Measurements from ENCODE around the gene PALS2. TPM values are rescaled to one million over a fixed set of nuclear protein-coding genes. Genes with fewer than 3 reads are reported as not detected.

The PALS2 gene
- total and polyA plus RNA-seq, 2 of the 13 experiments (the other 11 are each of a cell fraction or from before 2014, with no cell fraction given): 3.1 to 21.9 TPM

DNA sequence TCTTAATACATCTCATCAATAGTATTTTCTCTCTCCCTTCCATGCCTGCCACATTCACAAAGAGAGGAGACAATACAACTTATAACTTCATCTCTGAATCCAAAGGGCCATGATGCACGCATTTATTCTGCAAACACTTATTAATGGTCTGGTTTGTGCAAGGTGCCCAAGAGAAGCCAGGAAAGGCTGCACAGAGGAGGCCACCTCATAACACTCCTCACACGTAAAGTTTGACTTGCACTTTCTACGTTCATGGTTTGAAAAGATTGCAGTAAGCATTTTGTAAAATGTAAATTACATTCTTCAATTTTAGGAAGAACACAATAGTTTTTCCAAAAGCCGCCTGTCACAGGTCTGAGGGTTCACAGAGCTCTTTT lies 1.2 kb upstream of the PALS2 start:
- no TSS peak for BruUV-seq (replicated peaks)
- Histone ChIP-seq H4K20me1 (ENCODE audit: insufficient read depth, low read length) (no peaks in the 10 kb centered on the region; the same call in 1 of the 2 replicates), H3K27ac (ENCODE audit: extremely low read length, insufficient read depth, low read length) (no peak overlapping the region), H3K4me2 (ENCODE audit: low read depth, low read length) (peak overlapping the region; percentile 86; the same call in 1 of the 2 replicates), H3K27me3 (ENCODE audit: control insufficient read depth in 1 of 2, insufficient read depth in 2 of 2, low read length in 2 of 2) (peaks cover 0 to 32% of the 10 kb centered on the region in 2 experiments; a peak in 4 of 5 replicates), H2AFZ (ENCODE audit: low read length) (no peak overlapping the region), H3K79me2 (ENCODE audit: insufficient read depth, low read length) (peaks cover 21% of the 10 kb centered on the region), H3K9ac (ENCODE audit: insufficient read depth, low read depth, low read length) (no peak overlapping the region), H3K36me3 (replicated peaks in 1 of 2; ENCODE audit: control insufficient read depth in 1 of 2, insufficient read depth in 2 of 2, low read length in 2 of 2) (no peaks in the 10 kb centered on the region), H3K4me1 (ENCODE audit: insufficient read depth, low read length) (peaks cover 29% of the 10 kb centered on the region), H3K4me3 (replicated peaks in 1 of 3; ENCODE audit: insufficient read depth in 1 of 3, low read depth in 2 of 3, low read length in 3 of 3) (peak overlapping the region in 1 of 3 experiments; percentile 85; a peak in 1 of 6 replicates), H3K9me3 (ENCODE audit: low read length) (no peaks in the 10 kb centered on the region)
- FAIRE-seq (no peak), ATAC-seq (no peak), DNase-seq (ENCODE audit: low spot score) (no peak)
- 63% methylated on average over 4 of the region's 4 CpGs for WGBS (ENCODE audit: low lambda C conversion rate)
- intact Hi-C loops (cut with micrococcal nuclease; ENCODE audit: unreplicated experiment): no loop called here
- in situ Hi-C loops (cut with HindIII; ENCODE audit: extremely low pct_ligation_motif_present, low pct_unique_long_range_greater_than_20kb): no loop called here
- TF ChIP-seq, protein P1, sequence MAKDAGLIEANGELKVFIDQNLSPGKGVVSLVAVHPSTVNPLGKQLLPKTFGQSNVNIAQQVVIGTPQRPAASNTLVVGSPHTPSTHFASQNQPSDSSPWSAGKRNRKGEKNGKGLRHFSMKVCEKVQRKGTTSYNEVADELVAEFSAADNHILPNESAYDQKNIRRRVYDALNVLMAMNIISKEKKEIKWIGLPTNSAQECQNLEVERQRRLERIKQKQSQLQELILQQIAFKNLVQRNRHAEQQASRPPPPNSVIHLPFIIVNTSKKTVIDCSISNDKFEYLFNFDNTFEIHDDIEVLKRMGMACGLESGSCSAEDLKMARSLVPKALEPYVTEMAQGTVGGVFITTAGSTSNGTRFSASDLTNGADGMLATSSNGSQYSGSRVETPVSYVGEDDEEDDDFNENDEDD (CRISPR knock-in tag; IDR thresholded peaks at IDR 0.05; ENCODE audit: borderline replicate concordance): no peak
- TF ChIP-seq, protein P2, sequence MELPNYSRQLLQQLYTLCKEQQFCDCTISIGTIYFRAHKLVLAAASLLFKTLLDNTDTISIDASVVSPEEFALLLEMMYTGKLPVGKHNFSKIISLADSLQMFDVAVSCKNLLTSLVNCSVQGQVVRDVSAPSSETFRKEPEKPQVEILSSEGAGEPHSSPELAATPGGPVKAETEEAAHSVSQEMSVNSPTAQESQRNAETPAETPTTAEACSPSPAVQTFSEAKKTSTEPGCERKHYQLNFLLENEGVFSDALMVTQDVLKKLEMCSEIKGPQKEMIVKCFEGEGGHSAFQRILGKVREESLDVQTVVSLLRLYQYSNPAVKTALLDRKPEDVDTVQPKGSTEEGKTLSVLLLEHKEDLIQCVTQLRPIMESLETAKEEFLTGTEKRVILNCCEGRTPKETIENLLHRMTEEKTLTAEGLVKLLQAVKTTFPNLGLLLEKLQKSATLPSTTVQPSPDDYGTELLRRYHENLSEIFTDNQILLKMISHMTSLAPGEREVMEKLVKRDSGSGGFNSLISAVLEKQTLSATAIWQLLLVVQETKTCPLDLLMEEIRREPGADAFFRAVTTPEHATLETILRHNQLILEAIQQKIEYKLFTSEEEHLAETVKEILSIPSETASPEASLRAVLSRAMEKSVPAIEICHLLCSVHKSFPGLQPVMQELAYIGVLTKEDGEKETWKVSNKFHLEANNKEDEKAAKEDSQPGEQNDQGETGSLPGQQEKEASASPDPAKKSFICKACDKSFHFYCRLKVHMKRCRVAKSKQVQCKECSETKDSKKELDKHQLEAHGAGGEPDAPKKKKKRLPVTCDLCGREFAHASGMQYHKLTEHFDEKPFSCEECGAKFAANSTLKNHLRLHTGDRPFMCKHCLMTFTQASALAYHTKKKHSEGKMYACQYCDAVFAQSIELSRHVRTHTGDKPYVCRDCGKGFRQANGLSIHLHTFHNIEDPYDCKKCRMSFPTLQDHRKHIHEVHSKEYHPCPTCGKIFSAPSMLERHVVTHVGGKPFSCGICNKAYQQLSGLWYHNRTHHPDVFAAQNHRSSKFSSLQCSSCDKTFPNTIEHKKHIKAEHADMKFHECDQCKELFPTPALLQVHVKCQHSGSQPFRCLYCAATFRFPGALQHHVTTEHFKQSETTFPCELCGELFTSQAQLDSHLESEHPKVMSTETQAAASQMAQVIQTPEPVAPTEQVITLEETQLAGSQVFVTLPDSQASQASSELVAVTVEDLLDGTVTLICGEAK (IDR thresholded peaks at IDR 0.05): no peak
- TF ChIP-seq, protein P2 (CRISPR knock-in tag; IDR thresholded peaks at IDR 0.05): no peak
- no peak for TF ChIP-seq ZNF546 (CRISPR knock-in tag; conservative IDR thresholded peaks at IDR 0.05)
- TF ChIP-seq XBP1 (CRISPR knock-in tag; IDR thresholded peaks at IDR 0.05): no peak
- no peak for TF ChIP-seq ZNF414 (CRISPR knock-in tag; IDR thresholded peaks at IDR 0.05)
- TF ChIP-seq MYC (CRISPR knock-in tag; IDR thresholded peaks at IDR 0.05; ENCODE audit: borderline replicate concordance): no peak
- no peak for TF ChIP-seq PAWR (CRISPR knock-in tag; IDR thresholded peaks at IDR 0.05; ENCODE audit: borderline replicate concordance)
- no peak for TF ChIP-seq GTF3A (CRISPR knock-in tag; conservative IDR thresholded peaks at IDR 0.05)
- TF ChIP-seq ZNF589 (CRISPR knock-in tag; conservative IDR thresholded peaks at IDR 0.05): no peak
- no peak for TF ChIP-seq ZNF501 (CRISPR knock-in tag; IDR thresholded peaks at IDR 0.05)
- ChIA-PET POLR2A (no interaction called here), CTCF (ENCODE audit: low intra/inter-chr PET ratio, low total read pairs) (no interaction called here)
